Left lung (tissue), 14 donors: ENCODE data around the gene TET3. TPM values are rescaled to one million over a fixed set of nuclear protein-coding genes. Genes with fewer than 3 reads are reported as not detected.

Source experiments
- ATAC-seq: fragments of 200-7000 bp; cut with Tn5 transposase; one replicate; pipeline ENCODE4 v1.9.1; 2020; ENCODE audit warnings: moderate library complexity
- DNase-seq, 4 donors: peaks; one replicate each; pipeline ENCODE4 v3.0.0-alpha.2; 2013 to 2020
- H3K27ac ChIP-seq, 2 donors: fragments of 200-600 bp; sonication (generic) in 1 of 2; one replicate each; pipeline versions ENCODE4 v1.5.0 to v1.8.0; 2020 to 2021
- H3K27me3 ChIP-seq, 2 donors: fragments of 200-600 bp; sonication (generic) in 1 of 2; one replicate each; pipeline versions ENCODE4 v1.5.0 to v1.8.0; 2020 to 2021
- H3K36me3 ChIP-seq, 2 donors: fragments of 200-600 bp; sonication (generic) in 1 of 2; one replicate each; pipeline versions ENCODE4 v1.5.0 to v1.8.0; 2020 to 2021
- H3K4me1 ChIP-seq, 2 donors: fragments of 200-600 bp; one replicate each; pipeline ENCODE4 v1.8.0; 2021
- H3K4me3 ChIP-seq, 2 donors: fragments of 200-600 bp; sonication (generic) in 1 of 2; one replicate each; pipeline versions ENCODE4 v1.5.0 to v1.8.0; 2020 to 2021; ENCODE audit warnings: mild to moderate bottlenecking in 1 of 2
- H3K9me3 ChIP-seq, 2 donors: fragments of 200-600 bp; sonication (generic) in 1 of 2; one replicate each; pipeline versions ENCODE4 v1.5.0 to v1.8.0; 2020 to 2021
- intact Hi-C, 2 donors: fragments of 100-400 bp; cut with DNase I; formaldehyde crosslinking; loops; one replicate each; pipeline versions ENCODE4 v1.11.2 to v1.14.2; 2022
- long read RNA-seq, 12 donors: library from polyadenylated mRNA in 2 of 12; unstranded in 2 of 12; transcript quantifications; one replicate each; pipeline ENCODE4 v2.0.0 and lab custom pipeline, GENCODE V29; 2019 to 2026
- polyA plus RNA-seq, 6 donors: library from polyadenylated mRNA; unstranded; fragments of 120-200 nt; gene quantifications; one replicate each; pipeline ENCODE4 v1.2.1, GENCODE V29; 2013; ENCODE audit not compliant: insufficient read length in 6 of 6
- total RNA-seq, 2 donors: library from RNA; stranded (reverse); fragmentation: NEBNext Ultra II Directional; extraction: Animal tissue kit (Norgen Biotek cat#: 25700); gene quantifications; one replicate each; pipeline ENCODE4 v1.2.1, GENCODE V29; 2021
- TF ChIP-seq, protein P1 (sequence below), 2 donors: fragments of 200-600 bp; sonication (generic) in 1 of 2; IDR thresholded peaks; one replicate each; pipeline versions ENCODE4 v1.5.0 to v1.8.0; 2021; ENCODE audit warnings: antibody characterized with exemption in 2 of 2
- donor health status: DM: no; HTN: yes; CAD: no.
- donor health status: DM: no; HTN: no; CAD: no.

Gene TET3
- total RNA-seq = 10 to 100 TPM; 16.6 to 32.1 TPM
- 10 to 100 TPM; 18.9 to 22.8 (median 19.7) TPM for polyA plus RNA-seq
- long read RNA-seq, donor 1, partial matches to known transcripts = 25 of 25 reads
- long read RNA-seq, donor 1, other reads (novel, unspliced or antisense) = 0 of 25 reads
- long read RNA-seq, donor 2, partial matches to known transcripts = 21 of 21 reads
- long read RNA-seq, donor 2, other reads (novel, unspliced or antisense) = 0 of 21 reads
- long read RNA-seq, donor 3 = 0 reads
- long read RNA-seq, donor 4, partial matches to known transcripts = 0 of 3 reads
- long read RNA-seq, donor 4, other reads (novel, unspliced or antisense) = 3 of 3 reads
- long read RNA-seq, donor 5 = 0 reads
- long read RNA-seq, donor 6 = 0 reads
- long read RNA-seq, donor 7 = 0 reads
- long read RNA-seq, donor 8, full-length matches to known transcripts = 1 of 10 reads
- long read RNA-seq, donor 8, partial matches to known transcripts = 9 of 10 reads
- long read RNA-seq, donor 8, other reads (novel, unspliced or antisense) = 0 of 10 reads
- long read RNA-seq, donor 9 = 0 reads
- long read RNA-seq, donor 10, partial matches to known transcripts = 0 of 1 reads
- long read RNA-seq, donor 10, other reads (novel, unspliced or antisense) = 1 of 1 reads
- long read RNA-seq, donor 11 = 0 reads
- long read RNA-seq, donor 12, full-length matches to known transcripts = 1 of 1 reads
- long read RNA-seq, donor 12, partial matches to known transcripts = 0 of 1 reads
- long read RNA-seq, donor 12, other reads (novel, unspliced or antisense) = 0 of 1 reads

DNA sequence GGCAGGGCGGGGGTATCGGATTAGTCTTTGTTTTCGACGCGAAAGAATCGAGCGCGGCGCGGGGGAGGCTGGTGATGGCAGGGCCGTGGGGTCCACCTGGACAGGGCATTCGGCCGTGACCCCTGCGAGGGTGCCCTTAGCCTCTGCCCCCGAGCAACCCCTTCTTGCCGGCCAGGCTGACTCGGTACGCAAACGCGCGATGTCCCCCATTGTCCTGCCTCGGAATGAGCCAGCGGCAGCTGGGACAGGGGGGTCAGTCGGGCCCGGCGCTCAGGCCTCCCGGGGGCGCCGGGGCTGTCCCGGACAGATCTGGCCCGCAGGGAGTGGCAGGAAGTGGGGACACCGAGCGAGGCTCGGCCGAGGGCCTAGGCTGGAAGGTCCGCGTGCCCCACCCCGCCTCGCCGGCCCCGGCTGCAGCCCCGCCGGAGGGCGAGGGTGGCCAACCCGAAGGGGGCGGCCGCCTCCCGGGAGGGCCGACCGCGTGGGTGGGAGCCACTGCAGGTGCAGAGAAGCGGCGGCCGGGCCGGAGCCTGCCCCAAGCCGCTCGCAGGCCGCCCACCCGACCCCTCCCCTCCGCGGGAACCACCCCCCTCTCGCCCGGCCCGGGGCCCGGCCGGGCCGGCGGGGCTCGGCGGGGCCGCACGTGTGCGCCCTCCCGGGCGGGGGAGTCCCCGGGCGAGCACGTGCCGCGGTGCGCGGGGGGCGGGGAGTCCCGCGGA is at the start of gene TET3:
TSS of gene TET3 (plus strand) at position 708 of the 719 bp plus-strand sequence. CDS start 1,494 bp downstream, outside the sequence.
- peak within 1 kb of the TSS; percentile 53 to 65 for H3K4me3 ChIP-seq
- no peaks in the 10 kb centered on the region for H3K9me3 ChIP-seq
- DNase-seq (peak in 3 of 4 donors; percentile 61 to 94 (median 74)), ATAC-seq (peak; percentile 27)
- H3K36me3 ChIP-seq = peaks cover 0 to 10% of the 10 kb centered on the region in 2 donors
- peak within 1 kb of the TSS; percentile 90 to 93 for H3K27ac ChIP-seq
- TF ChIP-seq, protein P1, sequence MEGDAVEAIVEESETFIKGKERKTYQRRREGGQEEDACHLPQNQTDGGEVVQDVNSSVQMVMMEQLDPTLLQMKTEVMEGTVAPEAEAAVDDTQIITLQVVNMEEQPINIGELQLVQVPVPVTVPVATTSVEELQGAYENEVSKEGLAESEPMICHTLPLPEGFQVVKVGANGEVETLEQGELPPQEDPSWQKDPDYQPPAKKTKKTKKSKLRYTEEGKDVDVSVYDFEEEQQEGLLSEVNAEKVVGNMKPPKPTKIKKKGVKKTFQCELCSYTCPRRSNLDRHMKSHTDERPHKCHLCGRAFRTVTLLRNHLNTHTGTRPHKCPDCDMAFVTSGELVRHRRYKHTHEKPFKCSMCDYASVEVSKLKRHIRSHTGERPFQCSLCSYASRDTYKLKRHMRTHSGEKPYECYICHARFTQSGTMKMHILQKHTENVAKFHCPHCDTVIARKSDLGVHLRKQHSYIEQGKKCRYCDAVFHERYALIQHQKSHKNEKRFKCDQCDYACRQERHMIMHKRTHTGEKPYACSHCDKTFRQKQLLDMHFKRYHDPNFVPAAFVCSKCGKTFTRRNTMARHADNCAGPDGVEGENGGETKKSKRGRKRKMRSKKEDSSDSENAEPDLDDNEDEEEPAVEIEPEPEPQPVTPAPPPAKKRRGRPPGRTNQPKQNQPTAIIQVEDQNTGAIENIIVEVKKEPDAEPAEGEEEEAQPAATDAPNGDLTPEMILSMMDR (IDR thresholded peaks at IDR 0.05) = no peak
- intact Hi-C loops = loop anchor here in 1 of 2 donors (10.0 kb wide), 1 partner anchor 60 kb away; the partner anchor contains the start of gene DGUOK
- H3K4me1 ChIP-seq = peaks cover 35 to 90% of the 10 kb centered on the region in 2 donors
- H3K27me3 ChIP-seq = no peaks in the 10 kb centered on the region

DNA sequence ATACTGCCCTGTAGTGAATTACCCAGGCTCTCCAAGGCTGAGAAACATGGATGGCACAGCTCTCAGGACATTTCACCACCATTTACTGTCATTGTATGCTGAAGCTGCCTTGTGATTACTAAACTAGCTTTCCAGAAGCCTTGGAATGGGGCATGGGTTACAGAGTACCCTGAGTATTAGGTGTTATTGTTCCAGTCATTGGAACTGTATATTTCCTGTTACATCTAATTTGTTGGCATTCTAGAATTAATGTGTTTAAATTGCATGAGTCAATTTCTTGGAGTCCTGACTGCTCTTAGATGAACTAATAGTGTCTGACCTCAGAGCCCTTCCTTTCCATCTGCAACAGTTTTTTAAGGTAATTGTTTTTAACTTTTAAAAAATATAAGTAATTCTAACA is 49.1 kb upstream of the TET3 start:
- ATAC-seq = no peak
- TF ChIP-seq, protein P1 (IDR thresholded peaks at IDR 0.05) = no peak
- Histone ChIP-seq H3K4me1 (peaks cover 12 to 40% of the 10 kb centered on the region in 2 donors), H3K36me3 (peaks cover 0 to 17% of the 10 kb centered on the region in 2 donors), H3K4me3 (no peak overlapping the region), H3K27ac (no peak overlapping the region), H3K9me3 (no peaks in the 10 kb centered on the region), H3K27me3 (no peaks in the 10 kb centered on the region)
- intact Hi-C loops = no loop called here
- DNase-seq = no peak

DNA sequence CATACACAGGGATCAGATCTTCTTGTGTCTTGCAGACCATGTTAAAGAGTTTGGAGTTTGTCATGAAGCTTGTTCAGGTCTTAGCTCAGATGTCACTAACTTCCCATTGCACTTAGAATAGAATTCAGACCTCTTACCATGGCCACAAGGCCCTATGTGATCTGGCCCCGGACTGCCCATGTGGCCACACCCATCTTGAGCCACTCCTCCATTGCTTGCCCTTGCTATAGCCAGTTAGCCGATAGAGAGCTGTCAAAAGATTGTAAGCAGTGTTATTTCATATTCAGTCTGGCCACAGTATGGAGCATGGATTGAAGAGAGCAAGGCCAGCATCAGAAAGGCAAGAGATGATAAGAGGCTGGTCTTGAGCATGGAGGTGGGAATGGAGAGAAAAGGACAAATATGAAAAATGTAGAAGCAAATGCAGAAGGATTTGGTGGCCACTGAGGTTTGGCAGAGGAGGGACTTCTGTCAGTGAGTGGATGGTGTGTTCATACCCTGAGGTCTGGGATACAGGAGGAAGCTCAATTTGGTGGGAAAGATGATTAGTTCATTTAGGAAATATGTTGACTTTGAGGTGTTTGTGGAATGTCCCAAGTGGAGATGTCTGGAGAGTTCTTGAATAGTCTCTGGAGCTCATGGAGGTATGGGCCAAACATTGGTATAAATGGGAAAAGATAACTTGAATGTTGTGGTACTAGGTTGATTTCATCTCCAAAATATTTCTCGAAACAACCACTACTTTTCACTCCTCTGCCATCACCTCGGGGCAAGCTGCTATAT is 47.4 kb upstream of the TET3 start:
- TF ChIP-seq, protein P1 (IDR thresholded peaks at IDR 0.05) = no peak
- no peaks in the 10 kb centered on the region for H3K9me3 ChIP-seq
- intact Hi-C loops = no loop called here
- ATAC-seq = no peak
- peaks cover 12 to 25% of the 10 kb centered on the region in 2 donors for H3K4me1 ChIP-seq
- DNase-seq = no peak
- no peaks in the 10 kb centered on the region for H3K27me3 ChIP-seq
- no peak overlapping the region for H3K27ac ChIP-seq
- H3K4me3 ChIP-seq = no peak overlapping the region
- H3K36me3 ChIP-seq = peaks cover 0 to 24% of the 10 kb centered on the region in 2 donors

DNA sequence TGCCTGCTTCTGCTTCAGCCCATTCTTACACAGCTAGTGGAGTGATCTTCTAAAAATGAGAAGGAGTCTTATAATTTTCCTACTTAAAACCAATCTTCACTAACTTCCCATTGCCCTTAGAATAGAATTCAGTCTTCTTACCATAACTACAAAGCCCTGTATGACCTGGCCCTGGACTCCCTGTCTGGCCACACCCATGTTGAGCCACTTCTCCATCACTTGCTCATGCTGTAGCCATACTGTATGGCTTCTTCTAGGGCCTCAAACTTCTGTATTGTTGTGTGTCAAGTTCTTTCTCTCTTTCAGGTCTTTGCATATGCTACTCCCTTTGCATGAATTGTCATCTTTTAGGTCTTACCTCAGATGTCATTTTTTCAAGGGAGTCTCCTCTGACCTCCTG is 46.8 kb upstream of the TET3 start:
- DNase-seq (no peak), ATAC-seq (no peak)
- Histone ChIP-seq H3K4me1 (peaks cover 12 to 19% of the 10 kb centered on the region in 2 donors), H3K4me3 (no peak overlapping the region), H3K27ac (no peak overlapping the region), H3K9me3 (no peaks in the 10 kb centered on the region), H3K27me3 (no peaks in the 10 kb centered on the region), H3K36me3 (peaks cover 0 to 21% of the 10 kb centered on the region in 2 donors)
- TF ChIP-seq, protein P1 (IDR thresholded peaks at IDR 0.05) = no peak
- intact Hi-C loops = no loop called here
